Astrocyte of the spinal cord (primary cell): Measurements from ENCODE around the gene TXNDC17.
A peak's percentile ranks its signal among the peaks of the same experiment; 100 is the strongest.

Experiments
- DNase-seq: peaks from one replicate; pipeline ENCODE4 v3.0.0; 2011; ENCODE audit warnings: low read depth, low spot score
- H3K4me3 ChIP-seq: 2 replicates; pipeline ENCODE4 v1.5.1; 2011; ENCODE audit warnings: low read depth, mild to moderate bottlenecking, low read length, moderate library complexity
- in situ Hi-C: cut with HindIII; loops from 2 replicates; pipeline ENCODE4 v1.10.0; 2017; ENCODE audit warnings: low sequenced_read_pairs
- TF ChIP-seq, protein P1 (sequence below): IDR thresholded peaks from 2 replicates; pipeline ENCODE4 v1.5.1; 2012; ENCODE audit warnings: low read depth, mild to moderate bottlenecking, low read length, inconsistent platforms

Gene TXNDC17

GRCh38 chr17:6639586-6640535 is 999 bp upstream of the TXNDC17 start:
- TF ChIP-seq, protein P1, sequence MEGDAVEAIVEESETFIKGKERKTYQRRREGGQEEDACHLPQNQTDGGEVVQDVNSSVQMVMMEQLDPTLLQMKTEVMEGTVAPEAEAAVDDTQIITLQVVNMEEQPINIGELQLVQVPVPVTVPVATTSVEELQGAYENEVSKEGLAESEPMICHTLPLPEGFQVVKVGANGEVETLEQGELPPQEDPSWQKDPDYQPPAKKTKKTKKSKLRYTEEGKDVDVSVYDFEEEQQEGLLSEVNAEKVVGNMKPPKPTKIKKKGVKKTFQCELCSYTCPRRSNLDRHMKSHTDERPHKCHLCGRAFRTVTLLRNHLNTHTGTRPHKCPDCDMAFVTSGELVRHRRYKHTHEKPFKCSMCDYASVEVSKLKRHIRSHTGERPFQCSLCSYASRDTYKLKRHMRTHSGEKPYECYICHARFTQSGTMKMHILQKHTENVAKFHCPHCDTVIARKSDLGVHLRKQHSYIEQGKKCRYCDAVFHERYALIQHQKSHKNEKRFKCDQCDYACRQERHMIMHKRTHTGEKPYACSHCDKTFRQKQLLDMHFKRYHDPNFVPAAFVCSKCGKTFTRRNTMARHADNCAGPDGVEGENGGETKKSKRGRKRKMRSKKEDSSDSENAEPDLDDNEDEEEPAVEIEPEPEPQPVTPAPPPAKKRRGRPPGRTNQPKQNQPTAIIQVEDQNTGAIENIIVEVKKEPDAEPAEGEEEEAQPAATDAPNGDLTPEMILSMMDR, result no peak
- peak overlapping the region; percentile 90 for H3K4me3 ChIP-seq
- peak; percentile 9 for DNase-seq
- in situ Hi-C loops, result no loop called here

GRCh38 chr17:6641247-6641863 is 495 bp downstream of the TXNDC17 start:
- TF ChIP-seq, protein P1, result no peak
- in situ Hi-C loops, result no loop called here
- DNase-seq, result no peak
- peak overlapping the region; percentile 90 for H3K4me3 ChIP-seq

DNA sequence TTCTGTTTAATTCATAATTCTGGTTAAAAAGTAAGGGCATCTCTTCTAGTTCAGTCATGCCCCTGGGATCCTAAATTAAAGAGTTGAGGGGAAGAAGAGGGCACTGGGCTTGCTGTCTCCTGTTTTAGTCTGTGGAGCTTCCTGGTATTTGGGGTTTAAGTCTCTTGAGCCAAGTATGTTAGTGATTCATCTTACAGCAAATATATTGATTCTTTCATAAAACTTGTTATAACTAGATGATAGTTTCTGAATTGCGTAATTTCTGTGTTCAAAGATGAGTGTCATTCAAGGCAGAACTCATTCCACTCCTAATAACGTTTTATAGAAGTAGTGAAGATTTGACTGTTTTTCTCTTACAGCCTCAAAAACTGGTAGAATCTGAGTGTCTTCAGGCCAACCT is 1.7 kb downstream of the TXNDC17 start:
- TF ChIP-seq, protein P1, result no peak
- no peak for DNase-seq
- in situ Hi-C loops, result no loop called here
- no peak overlapping the region for H3K4me3 ChIP-seq

DNA sequence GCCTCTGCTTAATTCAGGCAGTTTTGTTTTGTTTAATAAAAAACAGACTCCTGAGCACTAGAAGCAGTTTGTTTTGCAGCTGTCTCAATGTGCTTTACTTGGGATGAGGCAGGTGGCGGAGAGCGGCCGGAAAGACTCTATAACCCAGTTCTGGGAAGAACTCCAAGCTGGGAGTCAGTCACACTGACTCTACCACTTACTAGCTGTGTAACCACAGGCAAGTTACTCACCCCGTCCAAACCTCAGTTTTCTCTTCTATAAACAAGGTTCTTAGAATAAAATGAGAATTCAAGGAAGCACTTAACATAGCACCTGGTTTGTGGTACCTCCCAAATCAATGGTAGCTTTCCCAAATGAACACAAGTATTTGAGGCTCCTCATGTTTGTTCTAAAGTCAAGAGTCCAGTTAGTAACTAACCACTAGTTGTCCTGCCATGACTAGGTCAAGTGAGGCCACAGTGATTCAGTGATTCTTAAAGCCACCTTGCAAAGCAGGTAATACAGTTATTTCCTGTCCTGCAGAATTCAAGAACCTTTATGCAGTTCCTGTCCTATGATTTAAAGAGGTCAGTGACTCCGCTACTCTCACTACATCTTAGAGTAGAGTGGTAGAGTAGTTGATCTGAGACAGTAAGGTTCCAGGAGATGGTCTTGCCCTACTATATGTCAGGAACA is 2.7 kb downstream of the TXNDC17 start:
- in situ Hi-C loops, result no loop called here
- DNase-seq, result peak; percentile 65
- H3K4me3 ChIP-seq, result no peak overlapping the region
- TF ChIP-seq, protein P1, result no peak

DNA sequence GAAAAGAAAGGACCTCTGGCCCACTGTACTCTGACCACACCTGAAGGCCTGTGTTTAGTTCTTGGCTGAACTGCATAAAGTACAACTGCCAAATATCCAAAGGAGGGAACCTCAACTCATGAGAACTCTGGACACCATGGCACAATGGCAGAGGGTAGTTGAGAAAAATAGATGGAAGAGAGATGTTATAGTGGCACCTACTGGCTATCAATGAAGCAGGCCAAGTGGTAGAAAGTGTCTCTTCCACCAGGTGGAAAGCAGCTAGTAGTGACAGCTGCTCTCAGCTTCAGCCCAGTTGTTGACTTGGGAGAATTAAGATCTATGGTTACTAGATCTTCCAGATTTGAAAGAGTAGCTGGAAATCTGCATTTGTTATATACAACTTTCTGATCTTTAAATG is 7.3 kb downstream of the TXNDC17 start:
- in situ Hi-C loops, result no loop called here
- DNase-seq, result no peak
- TF ChIP-seq, protein P1, result peak; percentile 32
- no peak overlapping the region for H3K4me3 ChIP-seq

- TF ChIP-seq, protein P1, result no peak
- in situ Hi-C loops, result no loop called here
Measured at GRCh38 chr17:6651354-6651918, 10.6 kb downstream of the TXNDC17 start, which contains the start of the genes C17orf100 and MED31. Gene C17orf100, plus strand, starts transcription at chr17:6651762. Its CDS starts 152 bp downstream, at chr17:6651914. Gene MED31, minus strand, starts transcription at chr17:6651605. Its CDS starts 77 bp downstream, at chr17:6651528.

More at GRCh38 chr17:6651354-6651918, 10.6 kb downstream of the TXNDC17 start, which contains the start of the genes C17orf100 and MED31:
- peak; percentile 90 for DNase-seq
- H3K4me3 ChIP-seq, result peak within 1 kb of the TSS; percentile 100
